Activated T-cell treated with anti-CD3 and anti-CD28 coated beads for 4 hours (primary cell): ENCODE data around the gene BCORL1.

ENCODE experiments used
- DNase-seq: peaks from one replicate; pipeline ENCODE4 v3.0.0-alpha.2; 2020

BCORL1 gene

GRCh38 chrX:129968968-129969367 lies 13.5 kb upstream of the BCORL1 start:
- no peak for DNase-seq

GRCh38 chrX:129976441-129976840 lies 6.0 kb upstream of the BCORL1 start:
- no peak for DNase-seq

GRCh38 chrX:129979207-129979920 lies 3.1 kb upstream of the BCORL1 start:
- no peak for DNase-seq

GRCh38 chrX:129980001-129980401 lies 2.4 kb upstream of the BCORL1 start:
- no peak for DNase-seq

- no peak for DNase-seq
Observed at GRCh38 chrX:129980540-129981199, 1.8 kb upstream of the BCORL1 start.

GRCh38 chrX:129981200-129981553 lies 1.3 kb upstream of the BCORL1 start:
- no peak for DNase-seq

GRCh38 chrX:129981752-129982299 lies 609 bp upstream of the BCORL1 start:
- no peak for DNase-seq

GRCh38 chrX:129983575-129984110 lies 1.2 kb downstream of the BCORL1 start:
- no peak for DNase-seq

GRCh38 chrX:129984111-129984958 lies 1.9 kb downstream of the BCORL1 start:
- no peak for DNase-seq

GRCh38 chrX:129987871-129988270 lies 5.4 kb downstream of the BCORL1 start:
- DNase-seq, result no peak

GRCh38 chrX:129992181-129992580 lies 9.7 kb downstream of the BCORL1 start:
- DNase-seq, result no peak

GRCh38 chrX:129996120-129996519 lies 13.7 kb downstream of the BCORL1 start:
- DNase-seq, result no peak

GRCh38 chrX:129997086-129997485 lies 14.7 kb downstream of the BCORL1 start:
- no peak for DNase-seq

GRCh38 chrX:129998021-129998420 lies 15.6 kb downstream of the BCORL1 start:
- no peak for DNase-seq

- no peak for DNase-seq
Observed at GRCh38 chrX:130001893-130002292, 19.5 kb downstream of the BCORL1 start.

- DNase-seq, result no peak
Observed at GRCh38 chrX:130002541-130002940, 20.1 kb downstream of the BCORL1 start.

- no peak for DNase-seq
Observed at GRCh38 chrX:130005089-130005807, 22.8 kb downstream of the BCORL1 start.

- DNase-seq, result no peak
Observed at GRCh38 chrX:130009658-130010223, 27.3 kb downstream of the BCORL1 start.

- no peak for DNase-seq
Observed at GRCh38 chrX:130012683-130013082, 30.2 kb downstream of the BCORL1 start.

GRCh38 chrX:130013661-130014060 lies 31.2 kb downstream of the BCORL1 start:
- DNase-seq, result no peak

- no peak for DNase-seq
Observed at GRCh38 chrX:130014356-130014755, 31.9 kb downstream of the BCORL1 start.

GRCh38 chrX:130014770-130015169 lies 32.3 kb downstream of the BCORL1 start:
- no peak for DNase-seq
